Endodermal cell (in vitro differentiated cells): ENCODE data around the gene KRTAP1-4. TPM values are rescaled to one million over a fixed set of nuclear protein-coding genes. Genes with fewer than 3 reads are reported as not detected.
"Not testable (repeated sequence)": the region's sequence is repeated elsewhere in the genome, so short reads cannot be mapped to it uniquely, and the experiment has no call there.

ENCODE experiments used
- DNase-seq: peaks from one replicate; pipeline ENCODE4 v3.0.0-alpha.2; 2017
- H3K27ac ChIP-seq: 2 replicates; pipeline ENCODE4 v1.5.1; 2013; ENCODE audit warnings: mild to moderate bottlenecking, low read depth, low read length, moderate library complexity
- H3K27me3 ChIP-seq: 2 replicates; pipeline ENCODE4 v1.6.1; 2013; ENCODE audit warnings: mild to moderate bottlenecking, low read length, moderate library complexity; ENCODE audit not compliant: insufficient read depth, control insufficient read depth, poor library complexity, severe bottlenecking
- H3K36me3 ChIP-seq: 2 replicates; pipeline ENCODE4 v1.7.0; 2013; ENCODE audit warnings: mild to moderate bottlenecking, low read length, moderate library complexity; ENCODE audit not compliant: control insufficient read depth, insufficient read depth
- H3K4me1 ChIP-seq: one replicate; pipeline ENCODE4 v1.7.0; 2013; ENCODE audit warnings: low read length; ENCODE audit not compliant: control insufficient read depth, insufficient read depth
- H3K4me3 ChIP-seq: 2 replicates; pipeline ENCODE4 v1.5.1; 2013; ENCODE audit warnings: mild to moderate bottlenecking, low read length, moderate library complexity
- H3K9ac ChIP-seq: 2 replicates; pipeline ENCODE4 v1.6.1; 2013; ENCODE audit warnings: mild to moderate bottlenecking, low read length, moderate library complexity; ENCODE audit not compliant: poor library complexity, severe bottlenecking; ENCODE audit errors: extremely low read depth
- H3K9me3 ChIP-seq: 2 replicates; pipeline ENCODE4 v1.6.1; 2013; ENCODE audit warnings: mild to moderate bottlenecking, low read length, moderate library complexity; ENCODE audit not compliant: control insufficient read depth
- H3K27ac Mint-ChIP-seq: 2 replicates; pipeline ENCODE4 v1.8.0; 2020; ENCODE audit warnings: mixed read lengths
- H3K27me3 Mint-ChIP-seq: 2 replicates; pipeline ENCODE4 v1.8.0; 2021; ENCODE audit warnings: mild to moderate bottlenecking, mixed read lengths; ENCODE audit not compliant: insufficient read depth
- H3K36me3 Mint-ChIP-seq: 2 replicates; pipeline ENCODE4 v1.8.0; 2020; ENCODE audit warnings: low read depth, mixed read lengths
- H3K4me1 Mint-ChIP-seq: 2 replicates; pipeline ENCODE4 v1.8.0; 2020; ENCODE audit warnings: mixed read lengths
- H3K4me3 Mint-ChIP-seq: 2 replicates; pipeline ENCODE4 v1.8.0; 2020; ENCODE audit warnings: mild to moderate bottlenecking, moderate library complexity, mixed read lengths
- H3K9me3 Mint-ChIP-seq: 2 replicates; pipeline ENCODE4 v1.8.0; 2020; ENCODE audit warnings: mild to moderate bottlenecking, mixed read lengths
- WGBS, 2 experiments: methylation state at CpG; one replicate each; pipeline versions ENCODE4 v1.1.5 to v1.1.7; 2013; ENCODE audit warnings: missing lambda C conversion rate in 2 of 2, mixed read lengths in 1 of 2; ENCODE audit not compliant: insufficient coverage in 1 of 2, insufficient read length in 1 of 2; 5-methylcytosine and 5-hydroxymethylcytosine counted together
- total RNA-seq, 2 donors: library from RNA; stranded (reverse); fragmentation: NEBNext Ultra II Directional in 1 of 2; extraction: Animal tissue kit (Norgen Biotek cat#: 25700) in 1 of 2; gene quantifications; 2 replicates in 1 of 2; 3 replicates in 1 of 2; pipeline ENCODE4 v1.2.1, GENCODE V29; 2021
- TF ChIP-seq, protein P1 (sequence below): fragments of 200-600 bp; sonication (generic); conservative IDR thresholded peaks from 2 replicates; pipeline ENCODE4 v1.5.0; 2021; ENCODE audit warnings: antibody characterized with exemption, mild to moderate bottlenecking

Gene KRTAP1-4
- total RNA-seq, 2 donors from 2014 or later, result not detected

DNA sequence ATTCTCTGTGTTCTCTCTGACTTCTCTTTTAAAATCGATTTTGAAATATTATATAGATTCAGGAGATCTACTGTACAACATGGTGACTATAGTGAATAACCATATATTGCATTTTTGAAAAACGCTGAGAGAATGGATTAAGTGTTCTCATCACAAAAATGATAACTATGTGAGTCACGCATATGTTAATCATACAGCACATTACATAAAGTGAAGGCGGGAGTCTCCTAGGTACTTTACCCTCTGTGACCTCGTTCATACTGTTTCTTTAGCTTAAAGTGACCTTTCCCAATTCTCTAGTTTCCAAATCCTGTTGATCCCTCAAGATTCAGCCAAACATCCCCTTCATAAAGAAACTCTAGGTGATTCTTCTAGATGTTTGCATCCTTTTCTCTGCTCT lies 27.2 kb downstream of the KRTAP1-4 start:
- no peak overlapping the region for H3K27ac ChIP-seq
- WGBS, 2 experiments, result 82 to 87% methylated on average over 3 to 5 of the region's 5 CpGs
- TF ChIP-seq, protein P1, sequence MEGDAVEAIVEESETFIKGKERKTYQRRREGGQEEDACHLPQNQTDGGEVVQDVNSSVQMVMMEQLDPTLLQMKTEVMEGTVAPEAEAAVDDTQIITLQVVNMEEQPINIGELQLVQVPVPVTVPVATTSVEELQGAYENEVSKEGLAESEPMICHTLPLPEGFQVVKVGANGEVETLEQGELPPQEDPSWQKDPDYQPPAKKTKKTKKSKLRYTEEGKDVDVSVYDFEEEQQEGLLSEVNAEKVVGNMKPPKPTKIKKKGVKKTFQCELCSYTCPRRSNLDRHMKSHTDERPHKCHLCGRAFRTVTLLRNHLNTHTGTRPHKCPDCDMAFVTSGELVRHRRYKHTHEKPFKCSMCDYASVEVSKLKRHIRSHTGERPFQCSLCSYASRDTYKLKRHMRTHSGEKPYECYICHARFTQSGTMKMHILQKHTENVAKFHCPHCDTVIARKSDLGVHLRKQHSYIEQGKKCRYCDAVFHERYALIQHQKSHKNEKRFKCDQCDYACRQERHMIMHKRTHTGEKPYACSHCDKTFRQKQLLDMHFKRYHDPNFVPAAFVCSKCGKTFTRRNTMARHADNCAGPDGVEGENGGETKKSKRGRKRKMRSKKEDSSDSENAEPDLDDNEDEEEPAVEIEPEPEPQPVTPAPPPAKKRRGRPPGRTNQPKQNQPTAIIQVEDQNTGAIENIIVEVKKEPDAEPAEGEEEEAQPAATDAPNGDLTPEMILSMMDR, result no peak
- H3K4me1 ChIP-seq, result no peaks in the 10 kb centered on the region
- Mint-ChIP-seq H3K27me3 (no peaks in the 10 kb centered on the region), H3K9me3 (no peaks in the 10 kb centered on the region), H3K4me3 (no peak overlapping the region), H3K4me1 (no peaks in the 10 kb centered on the region), H3K36me3 (no peaks in the 10 kb centered on the region), H3K27ac (no peak overlapping the region)
- no peak for DNase-seq
- H3K27me3 ChIP-seq, result no peaks in the 10 kb centered on the region
- H3K4me3 ChIP-seq, result no peak overlapping the region
- no peak overlapping the region for H3K9ac ChIP-seq
- no peaks in the 10 kb centered on the region for H3K36me3 ChIP-seq
- no peaks in the 10 kb centered on the region for H3K9me3 ChIP-seq

DNA sequence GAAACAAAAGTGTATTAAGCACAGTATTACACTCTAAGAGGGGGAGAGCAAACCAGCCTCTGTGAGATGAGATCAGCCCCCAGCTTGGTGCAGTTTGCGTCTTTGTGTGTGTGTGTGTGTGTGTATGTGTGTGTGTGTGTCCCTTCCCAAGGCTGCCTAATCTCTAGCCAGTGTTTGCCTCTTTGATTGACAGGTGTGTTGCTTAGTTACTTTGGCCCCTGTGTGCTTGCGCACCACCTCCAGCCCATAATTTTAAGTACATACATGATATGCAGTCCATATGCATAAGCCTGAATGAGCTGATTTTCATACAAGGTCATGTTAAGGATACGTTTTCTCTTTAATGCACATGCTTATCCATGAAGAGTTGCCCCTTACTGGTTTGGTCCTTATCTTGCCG lies 28.2 kb downstream of the KRTAP1-4 start:
- no peaks in the 10 kb centered on the region for H3K27me3 Mint-ChIP-seq
- Histone ChIP-seq H3K36me3 (no peaks in the 10 kb centered on the region), H3K4me1 (no peaks in the 10 kb centered on the region), H3K27me3 (no peaks in the 10 kb centered on the region), H3K9ac (no peak overlapping the region), H3K4me3 (no peak overlapping the region), H3K9me3 (no peaks in the 10 kb centered on the region), H3K27ac (no peak overlapping the region)
- H3K36me3 Mint-ChIP-seq, result no peaks in the 10 kb centered on the region
- no peak for DNase-seq
- no peaks in the 10 kb centered on the region for H3K9me3 Mint-ChIP-seq
- TF ChIP-seq, protein P1, result no peak
- no peaks in the 10 kb centered on the region for H3K4me1 Mint-ChIP-seq
- 83 to 93% methylated on average over 1 to 4 of the region's 4 CpGs for WGBS, 2 experiments
- H3K4me3 Mint-ChIP-seq, result no peak overlapping the region
- H3K27ac Mint-ChIP-seq, result no peak overlapping the region

DNA sequence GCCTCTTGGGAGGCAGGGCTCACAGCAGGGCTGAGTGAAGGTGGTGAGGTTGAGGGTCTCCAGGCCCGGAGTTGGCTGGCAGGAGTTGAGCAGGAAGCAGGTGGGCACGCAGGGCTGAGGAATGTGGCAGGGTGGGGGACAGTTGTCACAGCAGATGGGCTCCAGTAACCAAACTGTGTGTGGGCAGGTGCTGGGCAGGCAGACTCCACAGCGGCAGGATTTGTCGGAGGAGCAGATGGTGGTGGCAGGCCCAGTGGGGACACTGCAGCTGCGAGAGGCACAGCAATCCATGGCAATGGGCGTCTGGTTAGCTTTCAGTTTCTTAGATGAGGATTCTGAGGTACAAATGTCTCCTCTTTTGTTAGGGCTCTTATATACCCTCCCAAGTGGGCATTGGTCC lies 30.4 kb downstream of the KRTAP1-4 start, which contains the start of gene KRTAP3-2:
Gene KRTAP3-2, minus strand, starts transcription at position 344 of the 400 bp plus-strand sequence. Its CDS starts 53 bp downstream, at position 291.
- H3K4me1 ChIP-seq, H3K27ac ChIP-seq, H3K9me3 Mint-ChIP-seq, H3K4me3 ChIP-seq, H3K36me3 Mint-ChIP-seq, H3K27ac Mint-ChIP-seq, H3K9me3 ChIP-seq, H3K4me1 Mint-ChIP-seq, H3K36me3 ChIP-seq, H3K4me3 Mint-ChIP-seq, H3K27me3 Mint-ChIP-seq, DNase-seq, H3K9ac ChIP-seq, H3K27me3 ChIP-seq: not testable (repeated sequence)
- 94 to 95% methylated on average over 2 to 5 of the region's 6 CpGs for WGBS, 2 experiments

GRCh38 chr17:40997361-40997760 lies 32.6 kb downstream of the KRTAP1-4 start:
- H3K4me1 ChIP-seq, result no peaks in the 10 kb centered on the region
- no peak overlapping the region for H3K4me3 Mint-ChIP-seq
- H3K4me1 Mint-ChIP-seq, result peaks cover 6% of the 10 kb centered on the region
- TF ChIP-seq, protein P1, result no peak
- no peaks in the 10 kb centered on the region for H3K36me3 Mint-ChIP-seq
- no peak for DNase-seq
- no peaks in the 10 kb centered on the region for H3K27me3 ChIP-seq
- no peak overlapping the region for H3K27ac Mint-ChIP-seq
- H3K36me3 ChIP-seq, result no peaks in the 10 kb centered on the region
- H3K9me3 ChIP-seq, result no peaks in the 10 kb centered on the region
- no peak overlapping the region for H3K4me3 ChIP-seq
- H3K27ac ChIP-seq, result no peak overlapping the region
- WGBS, 2 experiments, result 87 to 94% methylated on average over 2 of the region's 2 CpGs
- H3K9me3 Mint-ChIP-seq, result no peaks in the 10 kb centered on the region
- no peaks in the 10 kb centered on the region for H3K27me3 Mint-ChIP-seq
- H3K9ac ChIP-seq, result no peak overlapping the region
